ENCODE results near the gene PROK1.

PROK1 gene

DNA sequence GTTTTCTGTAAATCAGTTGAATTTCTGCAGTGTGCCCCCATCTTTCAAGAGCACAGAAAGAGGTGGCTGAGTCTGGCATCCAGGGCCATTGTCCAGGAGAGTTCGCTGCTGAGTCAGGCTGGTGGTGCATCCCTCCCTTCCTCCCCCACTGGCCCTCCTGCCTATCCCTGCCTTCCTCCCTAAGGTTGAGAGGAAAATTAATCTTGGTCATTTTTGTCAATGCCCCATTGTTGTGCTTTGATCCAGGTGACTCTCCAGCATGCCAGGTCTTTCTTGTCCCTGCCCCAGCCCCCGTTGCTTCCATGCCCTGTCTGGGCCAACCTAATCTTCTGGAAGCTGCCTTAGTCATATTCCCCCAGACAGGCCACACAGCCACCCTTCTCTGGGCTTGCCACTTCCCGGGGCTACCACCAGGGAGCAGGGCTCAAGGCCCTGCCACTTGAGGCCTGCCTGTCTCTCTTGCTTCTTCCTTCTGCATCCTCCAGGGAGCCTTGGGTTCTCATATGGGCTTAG is 26.6 kb downstream of the PROK1 start:
- Histone ChIP-seq H3K4me1 (ENCODE audit: control extremely low read depth in 1 of 4, control insufficient read depth in 4 of 4, insufficient read depth in 4 of 4, low read length in 3 of 4) (peaks cover 0 to 4% (median under 1%) of the 10 kb centered on the region in 4 experiments), H3K9me3 (ENCODE audit: control extremely low read depth in 1 of 5, control insufficient read depth in 4 of 5, insufficient read depth in 2 of 5, low read depth in 1 of 5, low read length in 4 of 5) (no peaks in the 10 kb centered on the region), H3K27me3 (replicated peaks in 2 of 5; ENCODE audit: control insufficient read depth in 4 of 5, insufficient read depth in 5 of 5, low read length in 4 of 5) (peaks cover 0 to 4% (median 0%) of the 10 kb centered on the region in 5 experiments), H3K27ac (ENCODE audit: insufficient read depth in 1 of 2, low read depth in 1 of 2, low read length in 2 of 2, poor library complexity in 1 of 2, severe bottlenecking in 2 of 2) (no peak overlapping the region), H3K4me3 (ENCODE audit: control insufficient read depth in 1 of 7, extremely low read depth in 1 of 7, insufficient read depth in 4 of 7, low read depth in 2 of 7, low read length in 6 of 7) (no peak overlapping the region), H3K36me3 (ENCODE audit: control insufficient read depth in 4 of 4, insufficient read depth in 4 of 4, low read length in 3 of 4) (no peaks in the 10 kb centered on the region)
- WGBS (ENCODE audit: insufficient coverage) = 96% methylated on average over 3 of the region's 3 CpGs
- ChIA-PET POLR2A (no interaction called here), CTCF (interaction anchor here (0.9 to 8.0 kb wide), 4 partner anchors 10 to 20 kb away, joined by 3 to 68 read pairs (median 5); no protein-coding TSS in a partner anchor)
- DNase-seq = peak in 1 of 3 donors; percentile 20

DNA sequence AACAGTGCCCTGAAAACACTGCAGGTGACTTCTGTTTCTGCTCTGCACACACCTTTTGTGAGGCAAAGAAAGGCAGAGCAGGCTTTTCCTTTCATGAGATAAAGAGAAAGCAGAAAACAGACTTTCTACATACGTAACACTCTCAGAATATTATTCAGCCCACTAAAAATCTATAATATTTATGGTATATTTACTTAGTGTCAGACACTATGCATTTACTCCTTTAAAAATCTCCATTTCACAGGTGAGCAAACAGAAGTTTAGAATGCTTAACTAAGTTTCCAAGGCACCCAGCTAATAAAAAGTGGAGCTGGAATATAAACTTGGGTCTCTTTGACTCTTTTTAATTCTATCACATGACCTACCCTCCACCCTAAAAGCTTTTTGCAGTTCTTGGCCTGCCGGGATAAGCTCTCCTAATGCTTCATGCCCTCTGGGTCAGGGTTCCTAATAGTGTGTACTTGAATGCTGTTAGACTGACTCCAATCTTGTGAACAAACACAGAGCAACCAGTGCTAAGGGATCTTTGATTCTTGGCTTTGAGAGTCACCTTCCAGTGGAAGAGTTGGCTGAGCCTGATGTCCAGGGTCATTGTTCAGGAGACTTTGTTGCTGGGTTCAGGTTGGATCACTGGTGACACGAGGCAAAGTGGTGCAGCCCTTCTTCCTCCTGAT is 27.2 kb downstream of the PROK1 start:
- Histone ChIP-seq H3K4me1 (ENCODE audit: control extremely low read depth in 1 of 4, control insufficient read depth in 4 of 4, insufficient read depth in 4 of 4, low read length in 3 of 4) (peaks cover 0 to 10% (median 5%) of the 10 kb centered on the region in 4 experiments), H3K27me3 (replicated peaks in 2 of 5; ENCODE audit: control insufficient read depth in 4 of 5, insufficient read depth in 5 of 5, low read length in 4 of 5) (peaks cover 0 to 4% (median 0%) of the 10 kb centered on the region in 5 experiments), H3K36me3 (ENCODE audit: control insufficient read depth in 4 of 4, insufficient read depth in 4 of 4, low read length in 3 of 4) (no peaks in the 10 kb centered on the region), H3K9me3 (ENCODE audit: control extremely low read depth in 1 of 5, control insufficient read depth in 4 of 5, insufficient read depth in 2 of 5, low read depth in 1 of 5, low read length in 4 of 5) (no peaks in the 10 kb centered on the region), H3K27ac (ENCODE audit: insufficient read depth in 1 of 2, low read depth in 1 of 2, low read length in 2 of 2, poor library complexity in 1 of 2, severe bottlenecking in 2 of 2) (no peak overlapping the region), H3K4me3 (ENCODE audit: control insufficient read depth in 1 of 7, extremely low read depth in 1 of 7, insufficient read depth in 4 of 7, low read depth in 2 of 7, low read length in 6 of 7) (no peak overlapping the region)
- 100% methylated on average over 1 of the region's 3 CpGs for WGBS (ENCODE audit: insufficient coverage)
- no peak for DNase-seq
- CTCF ChIA-PET = interaction anchor here (0.9 to 8.0 kb wide), 3 partner anchors 18 to 25 kb away, joined by 3 to 68 read pairs (median 3); no protein-coding TSS in a partner anchor
- POLR2A ChIA-PET = no interaction called here

DNA sequence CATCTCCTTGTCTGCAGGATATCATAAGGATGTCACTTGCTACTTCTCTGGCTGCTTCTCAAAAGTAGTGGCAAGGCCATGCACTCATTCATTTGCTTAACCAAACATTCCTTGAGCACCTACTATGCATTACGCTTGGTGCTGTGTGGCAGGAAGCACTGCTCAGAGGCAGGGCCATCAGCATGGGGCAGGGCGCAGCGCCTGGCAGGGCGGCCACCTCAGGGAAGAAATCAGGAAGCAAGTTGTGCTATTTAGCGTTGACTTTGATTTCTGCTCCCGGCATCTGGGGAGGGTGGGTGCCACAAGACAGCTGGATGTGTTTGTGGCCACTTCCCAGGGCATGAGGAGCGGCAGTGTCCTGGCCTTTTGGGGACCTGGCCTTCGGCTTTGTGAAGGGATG is 27.9 kb downstream of the PROK1 start:
- Histone ChIP-seq H3K27me3 (replicated peaks in 2 of 5; ENCODE audit: control insufficient read depth in 4 of 5, insufficient read depth in 5 of 5, low read length in 4 of 5) (peaks cover 0 to 4% (median 0%) of the 10 kb centered on the region in 5 experiments), H3K4me3 (ENCODE audit: control insufficient read depth in 1 of 7, extremely low read depth in 1 of 7, insufficient read depth in 4 of 7, low read depth in 2 of 7, low read length in 6 of 7) (no peak overlapping the region), H3K4me1 (ENCODE audit: control extremely low read depth in 1 of 4, control insufficient read depth in 4 of 4, insufficient read depth in 4 of 4, low read length in 3 of 4) (peaks cover 0 to 13% (median 5%) of the 10 kb centered on the region in 4 experiments), H3K27ac (ENCODE audit: insufficient read depth in 1 of 2, low read depth in 1 of 2, low read length in 2 of 2, poor library complexity in 1 of 2, severe bottlenecking in 2 of 2) (no peak overlapping the region), H3K9me3 (ENCODE audit: control extremely low read depth in 1 of 5, control insufficient read depth in 4 of 5, insufficient read depth in 2 of 5, low read depth in 1 of 5, low read length in 4 of 5) (no peaks in the 10 kb centered on the region), H3K36me3 (ENCODE audit: control insufficient read depth in 4 of 4, insufficient read depth in 4 of 4, low read length in 3 of 4) (no peaks in the 10 kb centered on the region)
- 96% methylated on average over 6 of the region's 8 CpGs for WGBS (ENCODE audit: insufficient coverage)
- no peak for DNase-seq
- POLR2A ChIA-PET = no interaction called here
- CTCF ChIA-PET = interaction anchor here (0.6 to 8.0 kb wide), 4 partner anchors 14 to 26 kb away, joined by 3 to 68 read pairs (median 3); no protein-coding TSS in a partner anchor

DNA sequence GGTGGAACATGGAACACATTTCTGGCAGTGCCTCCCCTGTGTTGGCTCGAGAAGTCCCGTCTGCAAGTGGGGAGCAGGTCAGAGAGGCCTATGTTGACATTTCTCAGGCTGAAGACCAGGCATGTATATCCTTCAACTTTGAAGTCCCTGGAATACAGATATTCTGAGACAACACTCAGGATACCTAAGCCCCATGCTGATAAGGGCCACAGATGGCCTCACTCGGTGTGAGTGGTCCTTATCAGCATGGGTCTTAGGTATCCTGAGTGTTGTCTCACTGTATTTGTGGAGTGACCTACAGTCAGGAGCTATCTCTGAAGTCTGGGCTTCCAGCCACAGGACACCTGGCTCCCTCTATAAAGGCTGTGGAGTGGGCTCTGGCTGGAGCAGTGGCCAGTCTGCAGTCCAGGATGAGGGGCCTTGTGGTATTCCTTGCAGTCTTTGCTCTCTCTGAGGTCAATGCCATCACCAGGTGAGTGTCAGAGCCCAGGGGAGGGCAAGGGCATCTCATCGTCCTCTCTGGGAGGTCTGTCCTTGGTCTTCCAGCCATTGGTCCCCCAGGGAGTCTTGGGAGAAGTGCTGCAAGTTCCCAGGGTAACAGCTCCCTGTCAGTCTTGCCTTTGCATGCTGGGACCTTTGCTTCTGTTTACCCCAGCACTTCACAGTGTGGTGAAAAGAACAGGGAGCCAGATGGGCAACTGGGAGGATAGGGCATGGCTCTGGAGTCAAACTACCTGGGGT is 29.6 kb downstream of the PROK1 start:
- Histone ChIP-seq H3K4me1 (ENCODE audit: control extremely low read depth in 1 of 4, control insufficient read depth in 4 of 4, insufficient read depth in 4 of 4, low read length in 3 of 4) (peaks cover 0 to 13% (median 5%) of the 10 kb centered on the region in 4 experiments), H3K4me3 (ENCODE audit: control insufficient read depth in 1 of 7, extremely low read depth in 1 of 7, insufficient read depth in 4 of 7, low read depth in 2 of 7, low read length in 6 of 7) (no peak overlapping the region), H3K27me3 (replicated peaks in 2 of 5; ENCODE audit: control insufficient read depth in 4 of 5, insufficient read depth in 5 of 5, low read length in 4 of 5) (peaks cover 0 to 7% (median 0%) of the 10 kb centered on the region in 5 experiments), H3K36me3 (ENCODE audit: control insufficient read depth in 4 of 4, insufficient read depth in 4 of 4, low read length in 3 of 4) (no peaks in the 10 kb centered on the region), H3K27ac (ENCODE audit: insufficient read depth in 1 of 2, low read depth in 1 of 2, low read length in 2 of 2, poor library complexity in 1 of 2, severe bottlenecking in 2 of 2) (no peak overlapping the region), H3K9me3 (ENCODE audit: control extremely low read depth in 1 of 5, control insufficient read depth in 4 of 5, insufficient read depth in 2 of 5, low read depth in 1 of 5, low read length in 4 of 5) (no peaks in the 10 kb centered on the region)
- WGBS (ENCODE audit: insufficient coverage) = 88% methylated on average over 4 of the region's 4 CpGs
- ChIA-PET POLR2A (interaction anchor here (0.7 kb wide), 1 partner anchor 18 kb away, joined by 3 read pairs; no protein-coding TSS in a partner anchor), CTCF (interaction anchor here (0.9 to 8.0 kb wide), 6 partner anchors 13 to 68 kb away, joined by 3 to 68 read pairs (median 4); no protein-coding TSS in a partner anchor)
- no peak for DNase-seq

DNA sequence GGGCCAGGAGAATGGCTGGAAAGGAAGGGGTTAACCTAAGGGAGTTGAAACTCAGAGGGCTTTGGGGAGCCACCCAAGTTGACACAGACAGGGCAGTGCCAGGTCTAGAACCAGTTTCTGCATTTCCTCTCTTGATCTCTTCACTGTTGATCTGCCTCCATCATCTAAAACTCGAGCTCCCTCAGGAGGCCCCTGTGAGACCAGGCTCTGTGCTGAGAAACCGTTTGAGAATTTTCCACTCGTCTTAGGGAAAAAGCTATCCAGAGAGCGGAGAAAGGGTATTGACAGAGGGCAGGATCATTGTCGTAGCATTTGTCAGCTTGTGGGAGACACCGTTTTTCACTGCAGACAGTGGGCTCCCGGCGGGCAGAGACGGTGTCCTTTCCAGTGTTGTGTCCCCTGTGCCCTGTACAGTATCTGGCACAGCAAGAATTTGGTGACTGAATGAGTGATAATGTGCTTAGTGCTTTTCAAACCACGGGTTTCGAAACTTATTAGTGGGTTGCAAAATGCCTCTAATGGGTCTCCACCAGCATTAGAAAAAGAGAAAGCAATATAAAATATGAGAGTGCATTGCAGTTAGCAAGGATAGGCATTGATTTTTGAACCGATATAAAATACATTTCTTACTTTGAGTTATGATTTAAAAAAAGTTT is 31.1 kb downstream of the PROK1 start:
- Histone ChIP-seq H3K36me3 (ENCODE audit: control insufficient read depth in 4 of 4, insufficient read depth in 4 of 4, low read length in 3 of 4) (no peaks in the 10 kb centered on the region), H3K27ac (ENCODE audit: insufficient read depth in 1 of 2, low read depth in 1 of 2, low read length in 2 of 2, poor library complexity in 1 of 2, severe bottlenecking in 2 of 2) (no peak overlapping the region), H3K4me1 (ENCODE audit: control extremely low read depth in 1 of 4, control insufficient read depth in 4 of 4, insufficient read depth in 4 of 4, low read length in 3 of 4) (peaks cover 0 to 13% (median 5%) of the 10 kb centered on the region in 4 experiments), H3K4me3 (ENCODE audit: control insufficient read depth in 1 of 7, extremely low read depth in 1 of 7, insufficient read depth in 4 of 7, low read depth in 2 of 7, low read length in 6 of 7) (no peak overlapping the region), H3K27me3 (replicated peaks in 2 of 5; ENCODE audit: control insufficient read depth in 4 of 5, insufficient read depth in 5 of 5, low read length in 4 of 5) (peaks cover 0 to 7% (median 0%) of the 10 kb centered on the region in 5 experiments), H3K9me3 (ENCODE audit: control extremely low read depth in 1 of 5, control insufficient read depth in 4 of 5, insufficient read depth in 2 of 5, low read depth in 1 of 5, low read length in 4 of 5) (no peaks in the 10 kb centered on the region)
- CTCF ChIA-PET = interaction anchor here (1.3 to 8.0 kb wide), 7 partner anchors 15 to 274 kb away, joined by 3 to 68 read pairs (median 3); no protein-coding TSS in a partner anchor
- POLR2A ChIA-PET = no interaction called here
- no peak for DNase-seq
- 73% methylated on average over 12 of the region's 12 CpGs for WGBS (ENCODE audit: insufficient coverage)

DNA sequence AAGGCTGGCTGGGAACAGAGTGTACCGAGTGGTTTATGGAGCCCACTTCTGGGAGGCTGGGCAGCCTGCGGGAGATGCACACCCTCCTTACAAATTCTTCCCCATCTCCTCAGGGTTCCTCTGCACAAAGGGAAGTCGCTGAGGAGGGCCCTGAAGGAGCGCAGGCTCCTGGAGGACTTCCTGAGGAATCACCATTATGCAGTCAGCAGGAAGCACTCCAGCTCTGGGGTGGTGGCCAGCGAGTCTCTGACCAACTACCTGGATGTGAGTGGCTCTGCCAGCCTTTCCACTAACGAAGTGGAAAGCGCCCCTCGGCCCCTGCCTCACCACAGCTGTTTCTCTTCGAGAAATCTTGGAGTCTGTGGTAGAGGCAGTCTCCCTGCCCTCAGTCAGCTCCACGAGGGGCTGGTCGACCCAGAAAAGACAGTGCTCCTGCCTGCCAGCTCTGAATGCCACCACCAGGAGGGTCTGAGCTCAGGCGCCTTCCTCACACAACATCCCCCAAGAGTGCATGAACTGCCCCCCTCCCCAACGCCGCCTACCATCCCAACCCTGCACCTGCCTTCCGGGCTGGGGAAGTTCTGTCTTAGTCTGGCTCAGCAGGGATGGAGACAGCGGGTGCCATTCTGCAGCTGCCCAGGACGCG is 31.8 kb downstream of the PROK1 start:
- DNase-seq = no peak
- Histone ChIP-seq H3K4me1 (ENCODE audit: control extremely low read depth in 1 of 4, control insufficient read depth in 4 of 4, insufficient read depth in 4 of 4, low read length in 3 of 4) (peaks cover 0 to 13% (median 5%) of the 10 kb centered on the region in 4 experiments), H3K4me3 (ENCODE audit: control insufficient read depth in 1 of 7, extremely low read depth in 1 of 7, insufficient read depth in 4 of 7, low read depth in 2 of 7, low read length in 6 of 7) (peak overlapping the region in 1 of 7 experiments; percentile 14), H3K27me3 (replicated peaks in 2 of 5; ENCODE audit: control insufficient read depth in 4 of 5, insufficient read depth in 5 of 5, low read length in 4 of 5) (peaks cover 0 to 7% (median 0%) of the 10 kb centered on the region in 5 experiments), H3K36me3 (ENCODE audit: control insufficient read depth in 4 of 4, insufficient read depth in 4 of 4, low read length in 3 of 4) (no peaks in the 10 kb centered on the region), H3K9me3 (ENCODE audit: control extremely low read depth in 1 of 5, control insufficient read depth in 4 of 5, insufficient read depth in 2 of 5, low read depth in 1 of 5, low read length in 4 of 5) (no peaks in the 10 kb centered on the region), H3K27ac (ENCODE audit: insufficient read depth in 1 of 2, low read depth in 1 of 2, low read length in 2 of 2, poor library complexity in 1 of 2, severe bottlenecking in 2 of 2) (no peak overlapping the region)
- ChIA-PET POLR2A (no interaction called here), CTCF (interaction anchor here (0.8 to 8.0 kb wide), 7 partner anchors 9 to 275 kb away, joined by 3 to 68 read pairs (median 3); no protein-coding TSS in a partner anchor)
- 26% methylated on average over 14 of the region's 18 CpGs for WGBS (ENCODE audit: insufficient coverage)
